GM12875 (cell line): ENCODE results near the gene GADD45B.
A peak's percentile ranks its signal among the peaks of the same experiment; 100 is the strongest.
"Not testable (repeated sequence)": the region's sequence is repeated elsewhere in the genome, so short reads cannot be mapped to it uniquely, and the experiment has no call there.

Source experiments
- H3K4me3 ChIP-seq: one replicate; pipeline ENCODE4 v1.5.1; 2011; ENCODE audit warnings: low read depth, low read length, control low read depth
- CTCF ChIP-seq: IDR thresholded peaks from 2 replicates; pipeline ENCODE4 v1.5.1; 2011; ENCODE audit warnings: low read depth, mild to moderate bottlenecking, control low read depth, inconsistent platforms, low read length, moderate library complexity, borderline replicate concordance; ENCODE audit not compliant: insufficient read depth

The GADD45B gene

GRCh38 chr19:2461751-2462634, 13.9 kb upstream of the GADD45B start:
- TF ChIP-seq CTCF = peak; percentile 33; the same call in 1 of the 2 replicates
- H3K4me3 ChIP-seq = peak overlapping the region; percentile 78

GRCh38 chr19:2462635-2463421, 13.1 kb upstream of the GADD45B start:
- H3K4me3 ChIP-seq = peak overlapping the region; percentile 78
- TF ChIP-seq CTCF = no peak

GRCh38 chr19:2463694-2464093, 12.2 kb upstream of the GADD45B start:
- H3K4me3 ChIP-seq = not testable (repeated sequence)

- TF ChIP-seq CTCF = no peak
- H3K4me3 ChIP-seq = no peak overlapping the region
Measured at GRCh38 chr19:2464389-2464788, 11.5 kb upstream of the GADD45B start.

GRCh38 chr19:2468596-2468995, 7.3 kb upstream of the GADD45B start:
- H3K4me3 ChIP-seq = no peak overlapping the region
- TF ChIP-seq CTCF = no peak

- H3K4me3 ChIP-seq = no peak overlapping the region
- TF ChIP-seq CTCF = no peak
Measured at GRCh38 chr19:2469102-2469914, 6.6 kb upstream of the GADD45B start.

- H3K4me3 ChIP-seq = not testable (repeated sequence)
Measured at GRCh38 chr19:2469915-2470200, 6.1 kb upstream of the GADD45B start.
